ENCODE results near the gene SLAMF1.
"Not testable (repeated sequence)": the region's sequence is repeated elsewhere in the genome, so short reads cannot be mapped to it uniquely, and the experiment has no call there.

The SLAMF1 gene

DNA sequence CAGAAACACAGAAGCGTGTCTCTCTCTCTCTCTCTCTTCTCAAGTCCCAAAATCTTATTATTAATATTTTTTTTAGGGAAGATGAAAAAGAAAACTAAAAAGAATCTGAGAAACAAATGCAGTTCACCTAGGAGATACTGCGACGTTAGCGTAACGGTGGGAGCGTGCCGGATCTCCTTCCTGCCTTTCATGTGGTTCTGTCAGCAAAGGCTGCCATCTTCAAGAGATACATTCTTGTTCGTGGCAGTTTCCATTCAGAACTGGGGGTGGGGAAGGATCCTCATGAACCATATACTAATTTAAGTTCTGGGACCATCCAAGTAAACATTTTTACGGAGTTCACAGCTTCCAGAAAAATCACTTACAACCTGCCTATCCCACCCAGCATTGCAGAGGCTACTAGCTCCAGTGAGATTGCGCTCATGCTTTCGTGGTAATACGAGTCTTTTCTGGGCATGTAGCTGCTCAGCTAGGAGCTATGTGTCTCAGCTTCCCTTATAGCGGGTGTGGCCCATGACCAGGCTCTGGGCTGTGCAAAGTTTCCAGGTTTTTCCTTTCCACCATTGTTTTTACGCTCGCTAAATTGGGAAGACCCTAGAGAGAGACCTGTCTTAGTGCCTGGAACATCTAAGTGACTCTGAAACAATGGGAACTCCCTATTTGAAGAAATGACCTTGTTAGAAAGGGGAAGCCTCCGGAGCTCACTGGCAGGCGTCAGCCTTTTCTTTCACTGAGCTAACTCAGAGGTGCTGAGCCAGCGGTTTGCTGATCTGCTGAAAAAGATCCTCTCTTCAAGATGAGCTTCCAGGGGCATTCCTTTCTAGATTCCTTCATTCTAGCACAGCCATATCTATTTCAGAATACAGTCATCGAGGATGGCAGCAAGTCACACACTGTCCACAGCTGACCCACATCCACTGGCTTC lies 17.3 kb downstream of the SLAMF1 start:
- Histone ChIP-seq H3K4me3 (ENCODE audit: extremely low read depth, insufficient read depth, low read length, poor library complexity, severe bottlenecking) (no peak overlapping the region), H3K27ac (ENCODE audit: low read depth, low read length, severe bottlenecking) (peak overlapping the region; percentile 68), H3K36me3 (ENCODE audit: control insufficient read depth, insufficient read depth, low read length) (no peaks in the 10 kb centered on the region), H3K4me1 (ENCODE audit: control insufficient read depth, insufficient read depth, low read length, poor library complexity, severe bottlenecking) (peaks cover 8% of the 10 kb centered on the region), H3K9me3 (ENCODE audit: control insufficient read depth, low read length) (no peaks in the 10 kb centered on the region)
- WGBS, 2 experiments (ENCODE audit: insufficient coverage in 2 of 2): 82 to 91% methylated on average over 16 to 17 of the region's 19 CpGs

GRCh38 chr1:160628799-160629263 lies 18.0 kb downstream of the SLAMF1 start:
- Histone ChIP-seq H3K4me3 (ENCODE audit: extremely low read depth, insufficient read depth, low read length, poor library complexity, severe bottlenecking) (no peak overlapping the region), H3K36me3 (ENCODE audit: control insufficient read depth, insufficient read depth, low read length) (no peaks in the 10 kb centered on the region), H3K4me1 (ENCODE audit: control insufficient read depth, insufficient read depth, low read length, poor library complexity, severe bottlenecking) (peaks cover 8% of the 10 kb centered on the region), H3K9me3 (ENCODE audit: control insufficient read depth, low read length) (no peaks in the 10 kb centered on the region), H3K27ac (ENCODE audit: low read depth, low read length, severe bottlenecking) (no peak overlapping the region)
- WGBS, 2 experiments (ENCODE audit: insufficient coverage in 2 of 2): 81 to 87% methylated on average over 5 to 7 of the region's 8 CpGs

DNA sequence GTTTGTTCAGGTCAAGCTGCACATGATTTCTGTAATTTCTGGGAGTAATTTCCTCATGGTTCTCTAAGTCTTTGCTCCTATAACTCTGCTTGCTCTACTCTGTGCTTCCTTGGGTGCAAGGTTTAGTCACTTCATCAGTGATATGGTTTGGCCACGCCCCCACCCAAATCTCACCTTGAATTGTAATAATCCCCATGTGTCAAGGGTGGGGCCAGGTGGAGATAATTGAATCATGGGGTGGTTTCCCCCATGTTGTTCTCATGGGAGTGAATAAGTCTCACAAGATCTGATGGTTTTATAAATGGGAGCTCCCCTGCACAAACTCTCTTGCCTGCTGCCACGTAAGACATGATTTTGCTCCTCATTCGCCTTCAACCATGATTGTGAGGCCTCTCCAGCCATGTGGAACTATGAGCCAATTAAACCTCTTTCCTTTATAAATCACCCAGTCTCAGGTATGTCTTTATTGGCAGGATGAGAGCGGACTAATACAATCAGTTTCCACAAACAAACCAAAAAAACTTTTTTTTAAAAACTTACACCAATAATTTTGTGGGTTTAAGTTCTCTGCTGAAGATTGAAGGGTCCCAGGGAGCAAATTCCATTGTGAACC lies 19.1 kb downstream of the SLAMF1 start:
- not testable (repeated sequence) for H3K4me1 ChIP-seq (ENCODE audit: control insufficient read depth, insufficient read depth, low read length, poor library complexity, severe bottlenecking); H3K4me3 ChIP-seq (ENCODE audit: extremely low read depth, insufficient read depth, low read length, poor library complexity, severe bottlenecking); H3K27ac ChIP-seq (ENCODE audit: low read depth, low read length, severe bottlenecking); H3K36me3 ChIP-seq (ENCODE audit: control insufficient read depth, insufficient read depth, low read length); H3K9me3 ChIP-seq (ENCODE audit: control insufficient read depth, low read length)
- WGBS, 2 experiments (ENCODE audit: insufficient coverage in 2 of 2): 83 to 100% methylated on average over 1 to 3 of the region's 4 CpGs

GRCh38 chr1:160626509-160627342 lies 20.1 kb downstream of the SLAMF1 start:
- H3K9me3 ChIP-seq (ENCODE audit: control insufficient read depth, low read length): no peaks in the 10 kb centered on the region
- H3K36me3 ChIP-seq (ENCODE audit: control insufficient read depth, insufficient read depth, low read length): no peaks in the 10 kb centered on the region
- 100% methylated on average over 1 of the region's 1 CpG; no CpG with 5 or more reads in 1 of the 2 experiments for WGBS, 2 experiments (ENCODE audit: insufficient coverage in 2 of 2)
- no peak overlapping the region for H3K4me3 ChIP-seq (ENCODE audit: extremely low read depth, insufficient read depth, low read length, poor library complexity, severe bottlenecking)
- H3K4me1 ChIP-seq (ENCODE audit: control insufficient read depth, insufficient read depth, low read length, poor library complexity, severe bottlenecking): peaks cover 8% of the 10 kb centered on the region
- H3K27ac ChIP-seq (ENCODE audit: low read depth, low read length, severe bottlenecking): no peak overlapping the region

DNA sequence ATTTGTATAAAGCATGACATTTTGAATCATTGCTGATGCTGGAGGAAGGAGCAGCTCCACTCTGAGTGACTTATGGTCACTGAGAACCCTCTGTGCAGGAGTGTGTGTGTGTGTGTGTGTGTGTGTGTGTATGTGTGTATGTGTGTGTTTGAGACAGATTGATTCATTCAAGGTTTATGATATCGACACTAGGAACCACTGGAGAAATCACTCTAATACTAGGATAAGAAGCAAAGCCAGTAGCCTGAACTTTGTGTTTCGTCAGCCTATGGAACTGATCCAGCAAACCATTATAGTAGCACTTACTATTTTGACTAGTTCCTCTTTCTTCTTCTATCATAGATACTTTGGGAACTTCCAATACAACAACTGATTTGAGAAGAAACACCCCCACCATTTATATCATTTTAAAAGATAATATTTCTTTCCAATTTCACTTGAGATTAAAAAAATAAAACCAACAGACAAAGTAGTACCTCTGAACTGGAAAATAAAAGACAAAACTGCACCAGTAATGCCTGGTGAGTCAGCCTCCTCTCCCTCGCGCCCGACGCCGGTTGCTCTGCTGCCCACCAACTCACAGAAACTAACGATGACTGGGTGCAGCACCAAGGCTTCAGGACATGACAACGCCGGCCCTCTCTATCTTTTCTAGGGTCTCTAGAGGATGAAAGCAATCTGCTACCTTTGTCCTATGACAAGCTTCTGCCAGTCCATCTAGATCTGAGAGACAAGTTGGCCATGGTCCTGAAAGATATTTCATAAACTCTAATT lies 20.9 kb downstream of the SLAMF1 start:
- Histone ChIP-seq H3K9me3 (ENCODE audit: control insufficient read depth, low read length) (no peaks in the 10 kb centered on the region), H3K4me3 (ENCODE audit: extremely low read depth, insufficient read depth, low read length, poor library complexity, severe bottlenecking) (no peak overlapping the region), H3K4me1 (ENCODE audit: control insufficient read depth, insufficient read depth, low read length, poor library complexity, severe bottlenecking) (peaks cover 8% of the 10 kb centered on the region), H3K36me3 (ENCODE audit: control insufficient read depth, insufficient read depth, low read length) (no peaks in the 10 kb centered on the region), H3K27ac (ENCODE audit: low read depth, low read length, severe bottlenecking) (no peak overlapping the region)
- 92 to 99% methylated on average over 9 to 10 of the region's 10 CpGs for WGBS, 2 experiments (ENCODE audit: insufficient coverage in 2 of 2)

GRCh38 chr1:160625321-160625720 lies 21.5 kb downstream of the SLAMF1 start:
- no peaks in the 10 kb centered on the region for H3K9me3 ChIP-seq (ENCODE audit: control insufficient read depth, low read length)
- no peak overlapping the region for H3K4me3 ChIP-seq (ENCODE audit: extremely low read depth, insufficient read depth, low read length, poor library complexity, severe bottlenecking)
- H3K27ac ChIP-seq (ENCODE audit: low read depth, low read length, severe bottlenecking): no peak overlapping the region
- peaks cover 8% of the 10 kb centered on the region for H3K4me1 ChIP-seq (ENCODE audit: control insufficient read depth, insufficient read depth, low read length, poor library complexity, severe bottlenecking)
- WGBS, 2 experiments (ENCODE audit: insufficient coverage in 2 of 2): 100% methylated on average over 1 of the region's 1 CpG
- H3K36me3 ChIP-seq (ENCODE audit: control insufficient read depth, insufficient read depth, low read length): no peaks in the 10 kb centered on the region

- Histone ChIP-seq H3K36me3 (ENCODE audit: control insufficient read depth, insufficient read depth, low read length) (no peaks in the 10 kb centered on the region), H3K4me3 (ENCODE audit: extremely low read depth, insufficient read depth, low read length, poor library complexity, severe bottlenecking) (no peak overlapping the region), H3K27ac (ENCODE audit: low read depth, low read length, severe bottlenecking) (no peak overlapping the region), H3K4me1 (ENCODE audit: control insufficient read depth, insufficient read depth, low read length, poor library complexity, severe bottlenecking) (peaks cover under 1% of the 10 kb centered on the region), H3K9me3 (ENCODE audit: control insufficient read depth, low read length) (no peaks in the 10 kb centered on the region)
- WGBS, 2 experiments (ENCODE audit: insufficient coverage in 2 of 2): 100% methylated on average over 1 of the region's 3 CpGs; no CpG with 5 or more reads in 1 of the 2 experiments
Observed at GRCh38 chr1:160624464-160624863, 22.4 kb downstream of the SLAMF1 start.

DNA sequence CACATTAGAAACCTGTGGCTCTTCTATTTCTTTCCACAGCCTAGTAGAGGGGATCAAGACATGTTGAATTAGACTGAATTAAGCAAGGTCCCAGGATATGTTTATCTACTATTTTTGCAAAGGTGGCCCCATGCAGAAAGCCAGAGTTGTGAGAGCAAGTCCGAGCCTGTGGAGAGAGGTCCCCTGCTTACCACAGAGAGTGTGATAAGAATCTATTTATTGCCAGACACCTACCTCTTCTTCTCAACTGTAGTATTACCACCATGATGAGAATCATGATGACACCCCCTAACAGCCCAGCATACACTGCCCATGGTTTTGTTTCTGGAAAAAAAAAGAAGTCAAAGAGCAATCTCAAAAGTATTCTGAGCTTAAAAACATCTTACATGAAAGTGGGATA lies 23.0 kb downstream of the SLAMF1 start:
- H3K27ac ChIP-seq (ENCODE audit: low read depth, low read length, severe bottlenecking): no peak overlapping the region
- H3K9me3 ChIP-seq (ENCODE audit: control insufficient read depth, low read length): no peaks in the 10 kb centered on the region
- WGBS, 2 experiments (ENCODE audit: insufficient coverage in 2 of 2): 100% methylated on average over 1 of the region's 1 CpG; no CpG with 5 or more reads in 1 of the 2 experiments
- H3K4me1 ChIP-seq (ENCODE audit: control insufficient read depth, insufficient read depth, low read length, poor library complexity, severe bottlenecking): no peaks in the 10 kb centered on the region
- no peaks in the 10 kb centered on the region for H3K36me3 ChIP-seq (ENCODE audit: control insufficient read depth, insufficient read depth, low read length)
- H3K4me3 ChIP-seq (ENCODE audit: extremely low read depth, insufficient read depth, low read length, poor library complexity, severe bottlenecking): no peak overlapping the region

- Histone ChIP-seq H3K27ac (ENCODE audit: low read depth, low read length, severe bottlenecking) (no peak overlapping the region), H3K4me3 (ENCODE audit: extremely low read depth, insufficient read depth, low read length, poor library complexity, severe bottlenecking) (no peak overlapping the region)
- 89 to 100% methylated on average over 1 of the region's 3 CpGs for WGBS, 2 experiments (ENCODE audit: insufficient coverage in 2 of 2)
Observed at GRCh38 chr1:160623227-160623633, 23.6 kb downstream of the SLAMF1 start.

More at GRCh38 chr1:160623227-160623633, 23.6 kb downstream of the SLAMF1 start:
- no peaks in the 10 kb centered on the region for H3K36me3 ChIP-seq (ENCODE audit: control insufficient read depth, insufficient read depth, low read length)
- no peaks in the 10 kb centered on the region for H3K9me3 ChIP-seq (ENCODE audit: control insufficient read depth, low read length)
- H3K4me1 ChIP-seq (ENCODE audit: control insufficient read depth, insufficient read depth, low read length, poor library complexity, severe bottlenecking): no peaks in the 10 kb centered on the region

Measured in mesodermal cell (in vitro differentiated cells).